Activated CD4-positive, CD25-positive, alpha-beta regulatory T cell treated with anti-CD3 and anti-CD28 coated beads, Interleukin-2, amount 50 U/mL, for 24 hours (primary cell): ENCODE results near the gene NEK11.
"Not testable (repeated sequence)": the region's sequence is repeated elsewhere in the genome, so short reads cannot be mapped to it uniquely, and the experiment has no call there.

Source experiments
- ATAC-seq, 2 donors: fragments of 150-1000 bp; cut with Tn5 transposase; one replicate each; pipeline ENCODE4 v1.10.0; 2021; ENCODE audit warnings: mild to moderate bottlenecking in 1 of 2, moderate library complexity in 1 of 2

NEK11 gene

GRCh38 chr3:131042271-131042985, 15.8 kb downstream of the NEK11 start:
- not testable (repeated sequence) for ATAC-seq

- ATAC-seq = no peak
Observed at GRCh38 chr3:131047582-131047981, 20.9 kb downstream of the NEK11 start.

- no peak for ATAC-seq
Observed at GRCh38 chr3:131048030-131048429, 21.4 kb downstream of the NEK11 start.

GRCh38 chr3:131050001-131050400, 23.3 kb downstream of the NEK11 start:
- ATAC-seq = no peak

DNA sequence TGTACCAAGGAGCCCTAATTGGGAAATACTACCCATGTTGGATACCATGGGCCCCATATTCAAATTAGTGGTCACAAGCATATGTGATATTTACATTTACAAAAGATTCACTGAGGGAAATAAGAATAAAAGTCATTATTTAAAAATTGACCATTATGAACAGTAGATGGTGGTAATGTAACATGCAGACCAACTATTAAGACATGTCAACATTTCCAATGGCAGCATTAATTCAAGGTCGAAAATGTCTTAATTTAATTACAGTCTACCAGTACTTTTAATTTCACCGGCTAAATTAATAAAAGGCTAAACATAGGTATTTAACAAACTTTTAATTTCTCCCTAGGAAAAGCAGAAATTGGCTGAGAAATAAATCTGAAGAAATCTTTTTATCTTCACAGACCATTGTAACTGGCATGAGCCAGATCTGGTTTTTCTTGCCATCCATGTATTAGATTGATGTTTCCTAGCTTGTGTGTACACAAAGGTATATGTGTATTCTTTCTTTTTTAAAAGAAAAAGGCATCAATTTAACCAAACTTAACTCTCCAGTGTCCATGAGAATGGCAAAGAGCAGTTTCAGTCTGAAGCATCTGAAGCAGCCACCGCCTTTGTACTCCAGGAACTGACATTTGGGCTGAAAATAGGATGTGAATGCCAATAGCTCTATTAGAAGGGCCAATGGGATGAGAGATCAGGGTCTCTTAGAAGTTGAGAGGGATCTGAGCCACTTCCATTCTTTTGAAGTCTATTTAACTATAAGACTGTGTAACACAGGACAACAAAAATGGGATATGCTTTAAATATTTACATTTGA, 26.6 kb downstream of the NEK11 start:
- ATAC-seq = no peak

DNA sequence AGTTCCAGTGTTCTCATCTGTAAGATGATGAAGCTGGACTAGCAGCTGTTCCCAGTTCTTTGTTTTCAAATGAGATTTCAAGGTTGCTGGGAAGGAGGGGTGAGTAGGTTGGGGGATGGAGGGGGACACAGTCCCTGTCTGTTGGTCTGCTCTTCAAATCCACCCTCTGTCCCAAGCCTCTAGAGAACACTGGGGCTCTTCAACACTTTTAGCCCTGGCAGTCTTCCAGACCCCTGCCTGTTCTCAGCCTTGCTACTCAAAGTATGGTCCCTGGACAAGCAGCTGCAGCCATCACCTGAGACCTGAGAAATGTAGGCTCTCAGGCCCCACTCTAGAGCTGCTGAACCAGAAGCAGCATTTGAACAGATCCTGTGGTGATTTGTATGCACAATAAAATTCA, 41.3 kb downstream of the NEK11 start:
- ATAC-seq = no peak

DNA sequence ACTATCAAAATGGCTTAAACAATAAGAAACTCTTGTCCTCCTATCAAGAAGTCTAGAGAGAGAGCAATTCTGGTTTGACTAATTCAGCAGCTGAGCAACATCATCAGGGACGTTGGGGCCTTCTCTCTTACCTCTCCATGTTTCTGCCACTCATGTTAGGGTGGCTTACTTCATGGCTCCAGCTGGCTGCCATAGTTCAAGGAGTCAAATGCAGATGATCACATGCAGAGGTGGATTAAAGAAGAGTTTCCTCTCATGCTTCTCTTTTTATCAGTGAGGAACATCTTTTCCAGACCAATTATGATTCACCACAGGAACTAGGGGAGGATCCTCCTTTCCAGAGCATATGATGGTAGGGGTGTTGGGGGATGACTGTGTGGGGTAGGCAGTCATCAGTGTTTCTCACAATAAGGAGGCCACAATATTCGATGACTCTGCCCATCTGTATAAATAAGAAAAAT, 45.5 kb downstream of the NEK11 start:
- no peak for ATAC-seq

GRCh38 chr3:131072845-131073244, 46.2 kb downstream of the NEK11 start:
- ATAC-seq = no peak

GRCh38 chr3:131075632-131076328, 49.1 kb downstream of the NEK11 start:
- no peak for ATAC-seq

DNA sequence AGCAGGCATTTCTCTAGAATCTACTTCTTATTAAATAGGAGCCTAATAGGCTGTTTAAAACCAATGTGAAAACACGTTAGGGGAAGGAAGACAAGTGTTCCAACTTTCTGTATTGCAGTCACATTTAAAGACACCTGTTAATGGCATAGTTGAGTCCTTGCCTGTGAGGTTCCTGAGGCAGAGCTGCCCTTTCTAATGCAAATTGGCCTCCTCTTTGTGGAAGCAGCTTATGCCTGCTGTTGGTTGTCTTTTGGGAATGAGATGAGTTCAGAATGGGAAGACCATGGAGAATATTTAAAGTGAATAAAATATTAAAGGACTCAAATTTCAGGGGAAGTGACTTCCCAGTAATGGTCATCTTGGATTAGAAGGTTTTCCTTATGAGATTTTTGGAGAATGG, 51.2 kb downstream of the NEK11 start:
- no peak for ATAC-seq

DNA sequence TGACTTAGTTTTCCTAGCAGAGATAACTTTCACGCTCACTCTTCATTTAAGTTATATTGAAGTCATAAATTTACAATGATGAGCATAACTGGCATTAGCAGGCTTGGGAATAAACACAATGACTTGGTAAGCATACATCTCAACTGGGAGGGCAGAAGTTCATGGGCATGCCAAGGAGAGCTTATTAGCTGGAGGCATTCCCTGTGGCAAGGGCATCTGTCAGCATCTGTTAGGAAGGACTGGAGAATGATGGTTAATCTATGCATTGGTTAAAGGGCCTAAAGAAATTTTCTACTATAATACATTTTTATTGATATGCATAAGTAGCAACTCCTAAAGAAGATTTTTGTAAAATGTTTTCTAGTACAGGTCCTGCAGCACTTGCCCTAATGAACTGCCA, 52.4 kb downstream of the NEK11 start:
- ATAC-seq = no peak

GRCh38 chr3:131081224-131081623, 54.5 kb downstream of the NEK11 start:
- ATAC-seq = no peak

DNA sequence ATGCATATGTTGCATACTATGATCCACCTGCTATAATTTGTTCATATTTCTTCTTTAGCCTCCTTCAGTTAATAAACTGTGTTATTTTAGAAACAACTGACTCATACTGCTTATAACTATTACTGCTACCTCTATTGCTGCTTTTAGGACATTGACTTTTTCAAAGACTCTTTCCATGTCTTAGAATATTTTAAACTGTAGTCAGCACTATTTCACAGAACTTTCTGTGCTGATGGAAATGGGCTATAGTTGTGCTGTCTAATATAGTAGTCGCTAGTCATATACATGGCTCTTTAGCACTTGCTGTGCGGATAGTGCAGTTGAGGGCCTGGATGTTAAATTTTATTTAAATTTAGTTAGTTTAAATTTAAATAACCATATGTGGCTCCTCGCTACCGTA, 55.6 kb downstream of the NEK11 start:
- no peak for ATAC-seq

GRCh38 chr3:131082871-131083863, 56.5 kb downstream of the NEK11 start:
- no peak for ATAC-seq

DNA sequence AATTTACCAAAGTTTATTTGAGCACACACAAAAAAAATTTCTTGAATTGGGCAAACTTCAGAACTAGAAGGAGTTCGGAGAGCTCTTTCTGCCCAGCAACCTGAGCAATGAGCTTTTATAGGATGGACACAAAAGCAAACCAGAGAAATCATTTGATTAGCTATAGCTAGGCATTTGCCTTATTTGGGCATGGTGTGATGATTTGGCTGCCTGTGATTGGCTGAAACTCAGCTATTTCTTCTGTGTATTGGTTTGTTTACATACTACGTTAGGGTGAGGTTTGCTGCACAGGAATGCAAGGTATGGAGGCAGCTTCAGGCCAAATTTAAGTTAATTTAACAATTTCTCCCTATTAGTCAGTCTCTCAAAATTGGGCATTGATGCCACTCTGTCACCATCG, 65.1 kb downstream of the NEK11 start:
- ATAC-seq = no peak

DNA sequence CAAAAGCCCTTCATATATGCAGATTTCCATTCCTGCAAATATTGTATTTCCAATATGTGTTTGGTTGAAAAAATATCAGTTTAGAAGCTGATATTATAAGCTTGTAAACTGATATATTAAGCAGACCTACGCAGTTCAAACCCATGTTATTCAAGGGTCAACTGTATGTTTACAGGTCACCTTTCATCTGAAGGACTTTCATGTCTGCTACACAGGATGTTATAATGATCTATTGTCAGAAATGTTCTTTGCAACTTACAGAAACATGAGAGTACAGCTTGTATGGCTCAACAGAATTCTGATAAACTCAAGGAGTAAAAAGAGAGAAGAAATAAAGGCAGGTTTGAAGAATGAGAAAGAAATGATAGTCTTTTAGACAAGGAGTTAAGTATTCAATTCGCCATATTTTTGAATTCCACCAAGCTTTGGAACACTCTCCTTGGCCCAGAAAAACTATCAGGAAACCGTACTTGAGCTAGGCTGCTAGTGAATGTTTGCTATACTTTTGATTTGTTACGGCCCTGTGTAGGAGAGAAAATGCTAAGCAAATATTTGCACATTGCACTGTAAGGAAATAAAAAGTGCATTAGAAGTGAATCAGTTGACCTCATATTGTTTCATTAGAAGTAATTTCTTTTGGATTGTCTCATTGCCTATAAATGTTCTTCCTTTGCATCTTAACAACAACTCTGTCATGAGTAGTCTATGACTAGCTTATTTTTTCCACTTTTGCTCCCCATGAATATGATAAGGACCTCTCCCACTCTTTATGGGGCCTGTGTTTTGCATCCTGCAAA, 81.2 kb downstream of the NEK11 start:
- ATAC-seq = no peak

DNA sequence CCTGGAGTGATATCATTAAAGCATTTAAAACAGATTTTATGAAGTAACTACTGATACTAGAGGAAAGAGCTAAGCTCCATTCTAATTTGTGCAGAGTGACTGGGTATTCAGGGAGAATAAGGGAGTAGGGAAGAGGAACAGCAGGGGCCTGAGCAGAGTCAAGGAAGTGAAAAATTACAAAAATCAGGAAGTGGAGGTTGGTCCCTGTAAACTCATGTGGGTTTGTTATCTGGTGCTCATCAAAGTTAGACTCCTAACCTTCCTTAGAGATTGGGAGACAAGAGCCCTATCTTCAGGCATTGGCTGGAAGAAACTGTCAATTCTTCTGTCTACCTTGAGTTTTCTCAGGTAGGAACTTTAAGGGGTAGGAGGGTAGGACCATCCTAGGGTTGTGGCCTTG, 82.5 kb downstream of the NEK11 start:
- ATAC-seq = no peak

DNA sequence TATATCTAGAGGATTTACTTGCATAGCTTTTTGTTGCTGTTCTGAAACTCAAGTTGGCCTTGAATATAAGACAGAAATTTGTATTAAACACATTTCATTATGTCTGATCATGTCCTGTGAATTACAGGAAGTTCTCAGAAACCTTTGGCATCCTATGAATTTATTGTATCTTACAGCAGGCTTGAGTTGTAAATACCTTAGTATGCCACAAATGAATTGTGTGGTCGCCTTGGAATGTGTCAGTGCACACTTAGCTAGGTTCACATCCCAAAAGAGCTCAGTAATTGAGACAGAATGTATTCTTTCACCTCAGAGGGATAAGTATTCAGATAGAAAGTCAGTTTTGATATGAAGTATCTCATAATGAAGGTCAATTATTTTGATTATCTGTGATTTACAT, 83.4 kb downstream of the NEK11 start:
- no peak for ATAC-seq

DNA sequence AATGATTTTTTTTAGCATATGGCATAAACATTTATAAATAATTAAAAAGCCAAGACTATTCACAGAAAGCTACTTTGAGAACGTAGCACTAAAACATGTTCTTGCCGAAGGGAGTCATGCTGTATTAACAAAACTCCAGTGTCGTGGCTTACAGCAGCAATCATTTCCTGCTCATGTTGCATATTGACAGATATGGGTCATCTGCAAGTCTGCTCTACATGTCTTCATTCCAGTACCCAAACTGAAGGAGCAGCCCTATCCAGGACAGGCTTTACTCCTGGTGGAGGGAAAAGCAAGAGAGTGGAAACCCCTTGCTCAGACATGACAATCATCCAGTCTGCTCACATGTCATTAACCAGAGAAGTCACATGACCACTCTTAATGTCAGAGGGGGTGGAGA, 87.6 kb downstream of the NEK11 start:
- ATAC-seq = no peak

GRCh38 chr3:131125684-131126083, 99.0 kb downstream of the NEK11 start:
- ATAC-seq = no peak

DNA sequence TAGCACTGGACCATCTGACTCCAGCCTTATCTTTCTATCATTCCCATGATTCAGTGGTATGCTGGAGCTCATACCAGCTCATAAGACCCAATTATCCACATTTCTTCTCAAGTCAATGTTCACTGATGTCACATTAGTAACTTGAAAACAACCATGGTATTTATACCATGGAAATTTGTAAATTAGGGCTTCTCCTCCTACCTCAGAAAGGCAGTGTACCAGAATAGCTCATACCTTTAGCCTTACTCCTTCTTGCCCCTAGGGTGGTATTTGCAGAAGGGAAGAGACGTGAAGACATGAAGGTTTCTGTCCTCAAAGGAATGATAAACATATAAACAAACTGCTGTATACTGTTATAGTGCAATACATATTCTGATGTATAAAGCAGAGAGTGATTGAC, 114.2 kb downstream of the NEK11 start:
- no peak for ATAC-seq

DNA sequence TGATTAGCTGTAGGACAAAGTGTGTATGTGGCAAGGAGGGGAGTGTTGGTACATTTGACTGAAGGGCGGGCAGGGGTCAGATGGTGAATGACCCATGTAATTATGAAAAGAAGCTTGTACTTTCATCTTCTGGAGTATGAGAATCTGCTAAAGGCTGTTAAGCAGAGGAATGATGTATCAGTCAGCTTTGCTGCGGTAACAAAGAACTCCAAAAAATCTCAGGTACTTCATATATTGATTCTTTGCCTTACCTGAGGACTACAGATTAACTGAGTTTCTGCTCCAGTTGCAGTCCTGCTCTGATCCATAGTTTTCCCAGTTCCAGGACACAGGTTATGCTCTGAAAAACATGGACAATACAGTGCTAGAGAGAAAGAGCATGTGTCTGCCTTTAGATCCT, 115.1 kb downstream of the NEK11 start:
- ATAC-seq = no peak
